ENCODE data around the gene ANO7.

GRCh38 chr2:241161646-241162281 is 26.7 kb upstream of the ANO7 start:
- no peak for TF ChIP-seq EZH2 (IDR thresholded peaks at IDR 0.05; ENCODE audit: borderline replicate concordance, insufficient read depth, low read depth, low read length, poor library complexity, severe bottlenecking)
- TF ChIP-seq CTCF (IDR thresholded peaks at IDR 0.05) = no peak

Data from B cell (primary cell).